GM10266 (cell line): ENCODE results near the gene ARHGDIA.

ENCODE experiments used
- DNase-seq: peaks from one replicate; pipeline ENCODE4 v3.0.0; 2012; ENCODE audit errors: extremely low spot score
- TF ChIP-seq, protein P1 (sequence below): IDR thresholded peaks from 2 replicates; pipeline ENCODE4 v1.5.1; 2012; ENCODE audit warnings: mild to moderate bottlenecking, low read depth; ENCODE audit not compliant: control insufficient read depth, insufficient read depth; ENCODE audit errors: missing control alignments

The ARHGDIA gene

DNA sequence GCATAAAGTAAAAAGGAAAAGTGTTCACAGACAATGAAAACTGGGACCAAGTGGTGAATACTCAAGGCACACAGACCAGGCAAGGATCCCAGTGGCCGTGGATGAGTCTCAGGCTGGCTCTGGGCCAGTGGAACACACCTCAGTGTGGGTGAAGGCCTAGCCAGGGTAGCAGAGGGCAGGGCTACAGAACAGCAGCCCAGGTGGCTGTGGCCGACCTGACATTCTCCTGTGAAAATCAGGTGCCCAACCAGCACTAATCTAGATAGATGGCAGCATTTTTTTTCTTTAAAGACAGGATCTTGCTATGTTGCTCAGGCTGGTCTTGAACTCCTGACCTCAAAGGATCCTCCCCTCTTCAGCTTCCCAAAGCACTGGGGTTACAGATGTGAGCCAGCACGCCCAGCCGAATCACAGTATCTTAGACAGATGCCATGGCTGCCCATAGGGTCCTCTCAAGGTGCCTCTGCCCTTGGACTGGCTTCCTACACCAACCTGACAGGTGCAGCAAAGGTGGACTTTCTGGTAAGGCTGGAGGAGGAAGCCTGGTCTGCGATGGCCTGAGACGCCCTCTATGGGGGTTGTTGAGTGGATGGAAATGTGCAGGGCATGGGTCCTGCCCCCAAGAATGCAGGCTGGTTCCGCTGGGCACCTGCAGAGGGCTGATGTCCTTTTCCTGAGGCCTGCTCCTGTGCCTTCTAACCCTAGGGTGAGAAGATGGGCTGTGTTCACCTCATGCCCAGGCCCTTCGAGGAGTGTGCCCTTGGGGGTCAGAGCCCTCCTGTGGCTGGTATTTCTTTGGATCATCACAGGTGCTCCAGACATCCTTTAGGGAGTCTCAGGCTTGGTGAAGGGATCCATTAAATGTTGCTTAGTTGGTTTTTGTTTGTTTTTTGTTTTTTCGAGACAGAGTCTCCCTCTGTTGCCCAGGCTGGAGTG, 7.0 kb downstream of the ARHGDIA start:
- TF ChIP-seq, protein P1, sequence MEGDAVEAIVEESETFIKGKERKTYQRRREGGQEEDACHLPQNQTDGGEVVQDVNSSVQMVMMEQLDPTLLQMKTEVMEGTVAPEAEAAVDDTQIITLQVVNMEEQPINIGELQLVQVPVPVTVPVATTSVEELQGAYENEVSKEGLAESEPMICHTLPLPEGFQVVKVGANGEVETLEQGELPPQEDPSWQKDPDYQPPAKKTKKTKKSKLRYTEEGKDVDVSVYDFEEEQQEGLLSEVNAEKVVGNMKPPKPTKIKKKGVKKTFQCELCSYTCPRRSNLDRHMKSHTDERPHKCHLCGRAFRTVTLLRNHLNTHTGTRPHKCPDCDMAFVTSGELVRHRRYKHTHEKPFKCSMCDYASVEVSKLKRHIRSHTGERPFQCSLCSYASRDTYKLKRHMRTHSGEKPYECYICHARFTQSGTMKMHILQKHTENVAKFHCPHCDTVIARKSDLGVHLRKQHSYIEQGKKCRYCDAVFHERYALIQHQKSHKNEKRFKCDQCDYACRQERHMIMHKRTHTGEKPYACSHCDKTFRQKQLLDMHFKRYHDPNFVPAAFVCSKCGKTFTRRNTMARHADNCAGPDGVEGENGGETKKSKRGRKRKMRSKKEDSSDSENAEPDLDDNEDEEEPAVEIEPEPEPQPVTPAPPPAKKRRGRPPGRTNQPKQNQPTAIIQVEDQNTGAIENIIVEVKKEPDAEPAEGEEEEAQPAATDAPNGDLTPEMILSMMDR: no peak
- DNase-seq: no peak

DNA sequence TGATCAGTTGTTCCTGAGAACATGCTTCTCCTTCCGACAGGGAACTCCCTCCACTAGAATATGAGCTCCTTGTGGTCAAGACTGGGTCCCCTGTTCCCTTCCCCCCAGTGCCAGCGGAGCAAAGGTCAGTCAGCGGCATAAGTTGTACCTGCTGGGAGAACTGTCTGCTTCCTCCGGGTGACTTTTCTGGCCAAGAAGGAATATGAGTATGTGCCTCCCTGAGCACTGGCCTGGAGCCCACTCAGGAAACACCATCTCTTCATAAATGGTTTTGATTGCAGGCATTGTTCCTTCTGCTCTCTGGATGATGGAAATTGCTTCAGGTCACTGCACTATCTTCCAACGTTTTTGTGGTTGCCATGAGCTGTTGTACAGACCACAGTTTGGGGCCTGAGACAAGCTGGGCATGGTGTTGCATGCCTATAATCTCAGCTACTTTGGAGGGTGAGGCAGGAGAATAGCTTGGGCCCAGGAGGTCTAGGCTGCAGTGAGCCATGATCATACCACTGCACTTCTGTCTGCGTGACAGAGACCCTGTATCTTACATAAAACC, 7.9 kb downstream of the ARHGDIA start:
- TF ChIP-seq, protein P1: no peak
- no peak for DNase-seq

DNA sequence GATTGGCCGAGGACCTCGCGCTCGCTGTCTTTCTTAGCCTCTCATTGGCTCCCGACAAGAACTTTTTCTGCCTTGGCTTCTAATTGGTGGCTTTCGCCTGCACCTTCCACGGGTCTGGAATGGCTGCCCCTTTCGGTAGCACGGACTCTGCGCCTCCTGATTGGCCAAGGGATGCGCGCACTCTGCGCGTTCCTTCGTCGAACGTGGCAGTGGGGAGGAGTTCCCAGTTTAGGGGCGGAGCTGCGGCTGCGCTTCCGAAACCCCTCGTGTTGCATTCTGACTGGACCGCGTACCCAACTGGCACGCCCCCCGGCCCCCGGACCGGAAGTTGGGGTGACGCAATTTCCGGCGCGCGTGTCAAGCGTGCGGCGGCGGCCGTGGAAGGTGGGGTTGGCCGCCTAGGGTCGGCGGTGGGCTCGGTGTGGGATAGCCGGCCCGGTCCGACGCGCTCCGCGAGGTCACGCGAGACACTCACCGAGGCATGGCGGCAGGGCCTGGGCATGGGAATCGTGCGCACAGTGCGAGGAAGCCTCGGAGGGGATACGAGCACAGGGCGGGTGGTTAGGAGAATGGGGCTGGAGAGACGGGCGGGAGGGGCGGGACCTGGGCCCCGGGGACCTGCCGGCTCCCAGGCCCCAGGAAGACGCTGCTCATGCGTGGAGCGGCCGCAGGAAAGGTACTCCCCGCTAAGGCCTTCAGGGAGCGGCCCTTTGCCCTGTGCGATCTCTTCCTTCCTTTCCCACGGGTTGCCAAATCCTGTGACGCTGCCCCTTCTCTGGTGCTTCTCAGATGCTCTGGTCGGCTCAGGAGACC, 10.2 kb downstream of the ARHGDIA start:
- TF ChIP-seq, protein P1: no peak
- peak; percentile 100 for DNase-seq

DNA sequence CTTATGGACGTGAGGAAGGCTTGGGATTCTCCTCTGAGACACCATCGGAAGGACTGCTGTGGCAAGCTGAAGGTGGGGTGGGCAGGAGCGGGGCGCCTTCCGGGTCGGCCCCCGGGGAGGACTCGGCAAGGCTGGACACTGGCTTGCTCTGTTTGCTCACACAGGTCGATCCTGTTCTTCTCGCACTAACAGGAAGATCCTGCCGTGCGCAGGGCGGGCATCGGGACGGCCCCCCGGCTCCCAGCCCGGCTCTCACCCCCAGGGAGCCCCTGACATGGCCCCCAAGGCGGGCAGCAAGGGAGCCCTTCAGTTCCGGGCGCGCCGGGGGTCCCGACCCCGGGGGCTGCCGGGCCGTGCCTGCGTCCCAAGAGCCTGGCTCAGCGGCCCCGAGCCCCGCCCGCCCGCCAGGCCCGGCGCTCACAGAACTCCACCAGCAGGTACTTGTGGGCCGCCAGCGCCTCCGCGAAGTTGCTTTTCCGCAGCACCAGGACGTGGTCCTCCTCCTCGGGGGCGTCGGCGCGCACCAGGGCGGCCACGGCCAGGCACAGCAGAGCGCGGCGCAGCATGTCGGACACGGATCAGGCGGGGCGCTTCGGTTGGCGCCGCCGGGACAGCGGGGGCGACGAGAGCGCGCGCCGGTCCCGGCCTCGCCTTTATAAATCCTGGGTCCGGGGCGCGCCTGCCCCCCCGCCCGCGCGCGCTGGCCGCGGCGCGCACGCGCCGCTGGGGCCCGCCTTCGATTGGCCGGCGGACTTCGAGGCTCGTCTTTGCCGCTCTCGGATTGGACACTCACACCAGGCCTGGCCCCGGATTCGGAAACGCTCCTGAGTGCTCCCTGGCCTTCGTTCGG, 11.0 kb downstream of the ARHGDIA start, which contains the start of gene P4HB:
TSS of gene P4HB (minus strand) at position 630 of the 850 bp plus-strand sequence. CDS start at position 566, 64 bp downstream.
- TF ChIP-seq, protein P1: no peak
- DNase-seq: no peak

DNA sequence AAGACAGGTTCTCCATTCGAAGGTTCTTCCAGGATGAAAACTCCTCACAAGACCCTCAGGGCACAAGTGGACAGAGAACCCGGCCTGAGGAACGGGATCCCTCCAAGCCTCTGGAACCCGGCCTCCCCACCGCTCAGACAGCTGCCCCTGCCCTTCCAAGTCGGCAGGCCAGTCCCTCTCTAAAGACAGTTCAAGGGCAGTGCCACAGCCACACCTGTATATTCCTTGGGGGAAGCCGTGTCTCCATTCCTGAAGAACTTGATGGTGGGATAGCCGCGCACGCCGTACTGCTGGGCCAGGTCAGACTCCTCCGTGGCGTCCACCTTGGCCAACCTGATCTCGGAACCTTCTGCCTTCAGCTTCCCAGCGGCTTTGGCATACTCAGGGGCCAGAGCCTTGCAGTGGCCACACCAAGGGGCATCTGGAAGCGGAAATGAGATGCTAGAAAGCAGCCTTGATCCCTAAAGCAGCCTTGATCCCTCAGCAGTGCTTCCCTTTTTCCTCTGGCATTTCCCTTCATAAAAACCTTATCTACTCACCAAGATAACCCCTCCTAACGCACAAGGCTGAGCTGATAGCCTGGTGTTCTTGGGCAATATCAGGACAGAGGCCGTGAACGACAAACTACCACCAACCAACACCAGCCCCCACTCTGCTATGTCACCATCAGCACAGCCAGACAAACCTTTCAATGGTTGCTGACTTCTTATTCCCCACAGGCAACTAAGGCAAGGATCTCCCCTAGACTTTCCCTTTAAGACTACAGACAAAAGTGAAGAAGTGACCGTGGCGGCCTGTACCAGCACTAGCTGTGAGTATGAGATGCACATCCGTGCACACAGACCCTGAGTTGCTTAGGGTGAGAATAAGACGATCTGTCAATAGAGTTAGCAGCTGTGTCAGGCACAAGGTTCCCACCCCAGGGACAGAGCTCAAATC, 11.9 kb downstream of the ARHGDIA start:
- DNase-seq: no peak
- TF ChIP-seq, protein P1: no peak
